CD14-positive monocyte (primary cell): Measurements from ENCODE around the gene GAS5. TPM values are rescaled to one million over a fixed set of nuclear protein-coding genes. Genes with fewer than 3 reads are reported as not detected.

ENCODE experiments used
- DNase-seq, 3 donors: peaks; one replicate each; pipeline ENCODE4 v3.0.0-alpha.2; 2011 to 2022
- H2AFZ ChIP-seq: 2 replicates; pipeline ENCODE4 v1.6.0; 2012; ENCODE audit warnings: mild to moderate bottlenecking, low read depth, low read length, inconsistent platforms; ENCODE audit not compliant: insufficient read depth, poor library complexity, severe bottlenecking
- H3K27ac ChIP-seq, 2 donors: 1 replicate in 1 of 2; 2 replicates in 1 of 2; pipeline ENCODE4 v1.5.1; 2012 to 2013; ENCODE audit warnings: low read length in 2 of 2, control low read depth in 1 of 2, inconsistent platforms in 1 of 2, low read depth in 1 of 2, mild to moderate bottlenecking in 1 of 2
- H3K27me3 ChIP-seq, 2 donors: one replicate each; pipeline versions ENCODE4 v1.6.0 to v1.6.1; 2011 to 2013; ENCODE audit warnings: low read length in 2 of 2; ENCODE audit not compliant: control insufficient read depth in 2 of 2, insufficient read depth in 2 of 2
- H3K36me3 ChIP-seq, 2 donors: replicated peaks in 1 of 2; 1 replicate in 1 of 2; 2 replicates in 1 of 2; pipeline versions ENCODE4 v1.5.1 to v1.6.1; 2012 to 2013; ENCODE audit warnings: low read length in 2 of 2, control low read depth in 1 of 2, inconsistent platforms in 1 of 2, mild to moderate bottlenecking in 1 of 2; ENCODE audit not compliant: insufficient read depth in 2 of 2, control insufficient read depth in 1 of 2
- H3K4me1 ChIP-seq, 2 donors: 1 replicate in 1 of 2; 2 replicates in 1 of 2; pipeline versions ENCODE4 v1.5.1 to v1.6.1; 2012 to 2013; ENCODE audit warnings: low read length in 2 of 2, control low read depth in 1 of 2, inconsistent platforms in 1 of 2, mild to moderate bottlenecking in 1 of 2, moderate library complexity in 1 of 2; ENCODE audit not compliant: insufficient read depth in 2 of 2, control insufficient read depth in 1 of 2
- H3K4me2 ChIP-seq: replicated peaks from 2 replicates; pipeline ENCODE3; 2012; ENCODE audit warnings: low read length, moderate library complexity, mild to moderate bottlenecking; ENCODE audit not compliant: poor library complexity, severe bottlenecking; ENCODE audit errors: extremely low read depth
- H3K4me3 ChIP-seq, 3 experiments: fragments of 200-600 bp in 1 of 3; sonication (generic) in 1 of 3; replicated peaks in 1 of 3; 1 replicate in 2 of 3; 2 replicates in 1 of 3; pipeline ENCODE4 v1.5.1; 2011 to 2013; ENCODE audit warnings: low read length in 3 of 3, mild to moderate bottlenecking in 3 of 3, control low read depth in 2 of 3, low read depth in 2 of 3, inconsistent platforms in 1 of 3, moderate library complexity in 1 of 3
- H3K79me2 ChIP-seq: 2 replicates; pipeline ENCODE4 v1.6.0; 2012; ENCODE audit warnings: mild to moderate bottlenecking, control low read depth, inconsistent platforms, low read length, moderate library complexity; ENCODE audit not compliant: insufficient read depth
- H3K9ac ChIP-seq: 2 replicates; pipeline ENCODE4 v1.6.0; 2017; ENCODE audit warnings: low read length, mild to moderate bottlenecking; ENCODE audit not compliant: insufficient read depth, poor library complexity, severe bottlenecking
- H3K9me3 ChIP-seq, 2 donors: replicated peaks in 1 of 2; 1 replicate in 1 of 2; 2 replicates in 1 of 2; pipeline versions ENCODE4 v1.5.1 to v1.6.1; 2012 to 2013; ENCODE audit warnings: low read length in 2 of 2, control low read depth in 1 of 2; ENCODE audit not compliant: control insufficient read depth in 1 of 2, insufficient read depth in 1 of 2
- H4K20me1 ChIP-seq: 2 replicates; pipeline ENCODE4 v1.6.0; 2012; ENCODE audit warnings: mild to moderate bottlenecking, low read length, control low read depth, moderate library complexity; ENCODE audit not compliant: insufficient read depth
- H3K27ac Mint-ChIP-seq, 7 donors: one replicate each; pipeline ENCODE4 v1.8.0; 2020; ENCODE audit warnings: mild to moderate bottlenecking in 7 of 7, mixed read lengths in 7 of 7, moderate library complexity in 6 of 7, inconsistent platforms in 2 of 7
- H3K27me3 Mint-ChIP-seq, 3 donors: one replicate each; pipeline ENCODE4 v1.8.0; 2021 to 2022; ENCODE audit warnings: low read depth in 3 of 3, mild to moderate bottlenecking in 3 of 3, mixed read lengths in 3 of 3, moderate library complexity in 3 of 3, inconsistent platforms in 1 of 3
- H3K36me3 Mint-ChIP-seq, 2 donors: one replicate each; pipeline ENCODE4 v1.8.0; 2020; ENCODE audit warnings: mixed read lengths in 2 of 2, inconsistent platforms in 1 of 2, mild to moderate bottlenecking in 1 of 2
- H3K4me1 Mint-ChIP-seq: one replicate; pipeline ENCODE4 v1.8.0; 2020; ENCODE audit warnings: mild to moderate bottlenecking, mixed read lengths
- H3K4me3 Mint-ChIP-seq, 2 donors: one replicate each; pipeline ENCODE4 v1.8.0; 2020; ENCODE audit warnings: mild to moderate bottlenecking in 2 of 2, mixed read lengths in 2 of 2, moderate library complexity in 1 of 2
- H3K9me3 Mint-ChIP-seq, 7 donors: one replicate each; pipeline ENCODE4 v1.8.0; 2020 to 2022; ENCODE audit warnings: mixed read lengths in 7 of 7, mild to moderate bottlenecking in 6 of 7, moderate library complexity in 6 of 7, inconsistent platforms in 2 of 7
- WGBS: methylation state at CpG from one replicate; pipeline ENCODE4 v1.1.5; 2013; ENCODE audit warnings: missing lambda C conversion rate; ENCODE audit not compliant: insufficient coverage; 5-methylcytosine and 5-hydroxymethylcytosine counted together
- intact Hi-C, 2 donors: fragments of 100-400 bp; cut with micrococcal nuclease; formaldehyde crosslinking; loops; one replicate each; pipeline versions ENCODE4 v1.15.0 to v1.15.1; 2023
- polyA plus RNA-seq, 3 donors: library from polyadenylated mRNA; depleted of rRNA in 1 of 3; unstranded in 2 of 3; stranded (reverse) in 1 of 3; fragments of 300-500 nt in 2 of 3; fragments of >200 nt in 1 of 3; fragmentation: Illumina TruSeq in 2 of 3; gene quantifications; 1 replicate in 2 of 3; 2 replicates in 1 of 3; pipeline ENCODE4 v1.2.3, GENCODE V29; 2012 to 2021
- TF ChIP-seq, protein P1 (sequence below): fragments of 200-600 bp; IDR thresholded peaks from one replicate; pipeline ENCODE4 v1.8.0; 2022; ENCODE audit warnings: antibody characterized with exemption, mild to moderate bottlenecking

GAS5 gene
- polyA plus RNA-seq, 3 donors: 90.4 to 309 (median 92.0) TPM

DNA sequence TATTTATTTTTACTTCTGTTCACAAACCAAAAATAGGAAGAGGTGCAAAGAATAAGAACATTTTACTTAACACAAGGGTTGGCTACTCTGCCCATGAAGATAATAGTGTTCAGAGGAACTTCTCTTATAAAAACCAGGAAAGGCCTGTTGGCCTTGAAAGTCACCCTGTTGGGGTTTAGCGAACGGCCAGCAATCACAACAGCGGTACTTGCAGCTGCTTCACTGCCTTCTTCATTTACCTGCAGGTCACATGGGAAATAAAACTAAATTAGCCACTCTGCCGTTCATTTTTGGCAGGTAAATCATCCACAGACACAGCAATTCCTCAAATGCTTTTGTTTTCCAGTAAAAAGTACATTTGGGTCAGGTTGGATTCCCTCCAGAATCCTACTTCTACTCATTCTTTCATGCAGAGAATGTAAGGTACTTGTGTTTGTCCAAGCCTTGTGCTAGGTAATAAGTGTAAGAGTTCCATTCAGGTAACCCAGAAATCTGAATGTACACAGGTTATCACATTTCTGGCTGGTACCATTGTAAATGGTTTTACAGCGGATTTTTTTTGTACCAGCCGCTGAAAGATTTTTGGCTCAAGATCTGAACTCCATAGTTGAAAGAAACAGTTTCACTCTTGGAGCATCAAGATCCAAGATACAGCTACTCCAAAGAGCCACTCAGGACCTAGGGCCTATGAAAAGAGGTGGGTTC, 36.2 kb upstream of the GAS5 start:
- Histone ChIP-seq H2AFZ (no peak overlapping the region), H3K9me3 (no peaks in the 10 kb centered on the region), H3K4me1 (no peaks in the 10 kb centered on the region), H3K9ac (no peak overlapping the region), H3K79me2 (no peaks in the 10 kb centered on the region), H3K4me2 (no peak overlapping the region), H3K27me3 (no peaks in the 10 kb centered on the region), H3K4me3 (no peak overlapping the region), H3K27ac (no peak overlapping the region), H3K36me3 (no peaks in the 10 kb centered on the region), H4K20me1 (no peaks in the 10 kb centered on the region)
- WGBS: 89% methylated on average over 3 of the region's 6 CpGs
- TF ChIP-seq, protein P1, sequence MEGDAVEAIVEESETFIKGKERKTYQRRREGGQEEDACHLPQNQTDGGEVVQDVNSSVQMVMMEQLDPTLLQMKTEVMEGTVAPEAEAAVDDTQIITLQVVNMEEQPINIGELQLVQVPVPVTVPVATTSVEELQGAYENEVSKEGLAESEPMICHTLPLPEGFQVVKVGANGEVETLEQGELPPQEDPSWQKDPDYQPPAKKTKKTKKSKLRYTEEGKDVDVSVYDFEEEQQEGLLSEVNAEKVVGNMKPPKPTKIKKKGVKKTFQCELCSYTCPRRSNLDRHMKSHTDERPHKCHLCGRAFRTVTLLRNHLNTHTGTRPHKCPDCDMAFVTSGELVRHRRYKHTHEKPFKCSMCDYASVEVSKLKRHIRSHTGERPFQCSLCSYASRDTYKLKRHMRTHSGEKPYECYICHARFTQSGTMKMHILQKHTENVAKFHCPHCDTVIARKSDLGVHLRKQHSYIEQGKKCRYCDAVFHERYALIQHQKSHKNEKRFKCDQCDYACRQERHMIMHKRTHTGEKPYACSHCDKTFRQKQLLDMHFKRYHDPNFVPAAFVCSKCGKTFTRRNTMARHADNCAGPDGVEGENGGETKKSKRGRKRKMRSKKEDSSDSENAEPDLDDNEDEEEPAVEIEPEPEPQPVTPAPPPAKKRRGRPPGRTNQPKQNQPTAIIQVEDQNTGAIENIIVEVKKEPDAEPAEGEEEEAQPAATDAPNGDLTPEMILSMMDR: no peak
- Mint-ChIP-seq H3K4me3 (no peak overlapping the region), H3K9me3 (no peaks in the 10 kb centered on the region), H3K36me3 (peaks cover 0 to 5% of the 10 kb centered on the region in 2 donors), H3K27me3 (no peaks in the 10 kb centered on the region), H3K4me1 (peaks cover 6% of the 10 kb centered on the region), H3K27ac (no peak overlapping the region)
- no peak for DNase-seq
- intact Hi-C loops: no loop called here

DNA sequence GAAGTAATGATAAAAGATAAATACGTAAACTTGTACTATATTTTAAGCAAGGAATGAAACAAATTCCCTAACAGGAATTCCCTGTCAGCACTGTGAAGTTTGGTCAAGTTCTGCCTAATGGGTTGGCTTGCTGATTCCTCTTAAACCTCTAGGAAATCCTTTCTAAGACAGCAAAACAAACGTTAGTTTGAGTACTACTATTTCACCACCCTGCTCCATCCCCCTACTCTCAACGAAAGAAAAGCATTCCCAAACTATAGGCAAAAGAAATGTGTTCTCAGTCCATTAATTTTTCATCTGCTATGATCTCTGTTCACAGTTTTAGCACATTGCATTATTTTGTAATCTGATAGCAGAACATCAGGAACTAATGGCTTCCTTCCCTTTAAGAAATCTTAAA, 33.2 kb upstream of the GAS5 start:
- no peak overlapping the region for H3K4me3 Mint-ChIP-seq
- Histone ChIP-seq H3K27me3 (no peaks in the 10 kb centered on the region), H2AFZ (no peak overlapping the region), H3K4me1 (no peaks in the 10 kb centered on the region), H3K9me3 (no peaks in the 10 kb centered on the region), H3K36me3 (no peaks in the 10 kb centered on the region), H3K4me3 (no peak overlapping the region), H3K79me2 (no peaks in the 10 kb centered on the region), H3K4me2 (no peak overlapping the region), H3K27ac (no peak overlapping the region), H3K9ac (no peak overlapping the region), H4K20me1 (no peaks in the 10 kb centered on the region)
- DNase-seq: no peak
- no peak overlapping the region for H3K27ac Mint-ChIP-seq
- H3K36me3 Mint-ChIP-seq: peaks cover 5 to 10% of the 10 kb centered on the region in 2 donors
- H3K4me1 Mint-ChIP-seq: peaks cover 6% of the 10 kb centered on the region
- no peaks in the 10 kb centered on the region for H3K27me3 Mint-ChIP-seq
- TF ChIP-seq, protein P1: no peak
- 7% methylated on average over 2 of the region's 3 CpGs for WGBS
- intact Hi-C loops: no loop called here
- no peaks in the 10 kb centered on the region for H3K9me3 Mint-ChIP-seq
